GM19455 (cell line): ENCODE results near the gene ARMC7.
"Not testable (repeated sequence)": the region's sequence is repeated elsewhere in the genome, so short reads cannot be mapped to it uniquely, and the experiment has no call there.

Source experiments
- ATAC-seq: cut with Tn5 transposase; IDR thresholded peaks from one replicate; pipeline ENCODE4 v1.9.1; 2021; ENCODE audit not compliant: unreplicated experiment

ARMC7 gene

DNA sequence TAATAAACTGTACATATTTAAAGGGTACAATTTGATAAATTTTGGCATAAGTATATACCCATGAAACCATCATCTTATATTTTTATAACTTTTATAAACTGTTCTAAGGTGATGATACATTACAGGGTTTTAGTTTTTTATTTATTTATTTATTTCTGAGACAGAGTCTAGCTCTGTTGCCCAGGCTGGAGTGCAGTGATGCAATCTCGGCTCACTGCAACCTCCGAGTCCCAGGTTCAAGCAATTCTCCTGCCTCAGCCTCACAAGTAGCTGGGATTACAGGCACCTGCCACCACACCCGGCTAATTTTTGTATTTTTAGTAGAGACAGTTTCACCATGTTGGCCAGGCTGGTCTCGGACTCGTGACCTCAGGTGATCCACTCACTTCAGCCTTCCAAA, 18.2 kb downstream of the ARMC7 start:
- ATAC-seq, result not testable (repeated sequence)

DNA sequence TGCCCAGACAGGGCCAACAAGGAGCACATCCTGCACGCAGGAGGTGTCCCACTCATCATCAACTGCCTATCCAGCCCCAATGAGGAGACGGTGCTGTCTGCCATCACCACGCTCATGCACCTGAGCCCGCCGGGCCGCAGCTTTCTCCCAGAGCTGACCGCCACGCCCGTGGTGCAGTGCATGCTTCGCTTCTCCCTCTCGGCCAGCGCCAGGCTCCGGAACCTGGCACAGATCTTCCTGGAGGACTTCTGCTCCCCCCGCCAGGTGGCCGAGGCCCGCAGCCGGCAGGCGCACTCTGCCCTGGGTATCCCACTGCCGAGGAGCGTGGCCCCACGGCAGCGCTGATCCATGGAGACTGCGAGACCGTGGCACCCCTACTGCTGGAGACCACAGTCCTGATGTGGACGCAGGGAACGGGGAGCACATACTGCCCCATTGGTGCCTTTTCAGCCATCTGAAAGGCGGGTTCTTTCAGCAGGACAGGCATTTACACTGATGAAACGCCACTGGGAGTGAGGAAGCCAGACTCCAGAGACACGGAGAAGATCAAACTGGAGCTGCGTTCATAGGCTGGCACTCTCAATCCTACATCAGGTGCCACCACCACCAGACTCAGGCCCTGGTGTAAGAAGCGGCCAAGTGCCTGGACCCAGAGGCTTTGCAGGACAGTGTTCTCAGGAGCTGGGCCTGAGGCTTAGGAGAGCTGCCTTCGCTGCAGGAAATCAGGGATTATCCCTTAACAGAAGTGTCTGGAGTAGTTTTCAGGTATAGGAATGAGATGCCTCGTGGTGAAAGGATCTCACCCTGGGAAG, 19.1 kb downstream of the ARMC7 start:
- ATAC-seq, result no peak

DNA sequence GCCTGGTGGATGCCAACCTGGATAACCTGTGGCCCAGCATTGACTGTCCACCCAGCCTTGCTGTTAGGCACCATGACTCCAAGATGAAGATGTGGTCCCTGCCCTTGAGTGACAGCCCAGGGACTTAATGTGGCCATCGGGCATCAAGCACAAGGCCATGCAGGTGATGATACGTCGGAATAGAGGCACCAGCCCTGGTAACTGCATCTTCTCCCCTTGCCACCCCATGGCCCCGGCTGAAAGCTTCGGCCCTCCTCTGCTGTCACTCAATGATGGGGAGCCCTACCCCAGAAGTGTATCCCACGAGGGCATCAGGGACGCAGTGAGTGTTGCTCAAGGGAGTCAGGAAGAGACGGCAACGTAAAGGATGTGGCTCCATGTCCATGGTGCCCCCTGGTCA, 19.8 kb downstream of the ARMC7 start:
- ATAC-seq, result no peak

DNA sequence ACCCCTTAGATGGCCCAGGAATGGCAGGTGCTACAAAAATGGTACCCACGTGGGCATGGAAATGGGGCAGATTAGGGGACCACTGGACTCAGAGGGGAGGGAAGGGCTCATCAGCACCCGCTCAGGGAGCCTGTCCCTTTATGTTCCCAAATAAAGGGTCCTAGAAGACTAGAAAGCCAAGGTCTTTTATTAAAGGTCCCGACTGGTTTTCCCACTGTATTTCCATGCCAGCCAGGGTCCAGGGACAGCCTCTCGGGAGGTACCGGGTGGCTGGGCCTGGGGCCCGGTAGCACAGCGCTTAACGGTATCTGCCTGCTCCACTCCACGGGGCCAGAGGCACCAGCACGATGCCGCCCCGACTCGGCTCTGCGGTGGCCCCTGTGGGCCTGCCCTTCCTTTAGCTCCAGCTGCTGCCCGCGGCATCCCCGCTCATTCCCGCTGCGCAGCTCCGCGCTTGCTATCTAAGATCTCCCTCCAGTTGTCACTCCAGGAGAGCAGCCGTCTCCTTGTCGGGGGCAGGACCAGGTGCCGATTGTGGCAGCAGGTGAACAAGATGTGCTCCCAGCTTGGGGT, 20.4 kb downstream of the ARMC7 start:
- no peak for ATAC-seq

DNA sequence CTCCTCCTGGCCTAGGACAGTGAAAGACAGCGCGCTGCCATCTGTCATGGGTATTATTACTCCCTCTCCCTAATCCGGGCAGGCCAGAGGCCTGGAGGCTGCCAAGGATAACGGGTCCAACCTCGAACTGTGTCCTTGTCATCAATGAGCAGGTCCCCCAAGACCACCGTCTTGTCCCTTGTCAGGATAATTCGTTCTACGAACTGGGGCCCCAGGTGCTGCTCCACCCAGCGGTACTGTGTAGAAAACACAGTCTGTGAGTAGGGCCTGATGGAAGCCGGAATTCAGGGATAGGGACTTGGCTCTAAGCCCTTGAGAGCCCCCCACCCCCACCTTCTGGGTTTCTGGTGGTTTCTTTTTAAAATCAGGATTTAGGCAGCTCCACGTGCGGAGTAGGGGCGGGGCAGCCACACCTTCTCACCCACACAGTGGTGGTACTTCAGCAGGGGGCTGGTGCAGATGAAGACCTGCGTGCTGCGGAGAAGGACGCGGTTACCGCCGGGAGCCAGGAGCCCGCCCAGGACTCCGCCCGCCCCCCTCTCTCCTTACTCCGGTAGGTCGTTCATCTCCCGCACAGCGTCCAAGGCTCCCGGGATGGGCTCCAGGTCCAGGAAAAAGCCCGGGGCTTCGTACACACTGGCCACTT, 21.0 kb downstream of the ARMC7 start:
- ATAC-seq, result peak; percentile 11

DNA sequence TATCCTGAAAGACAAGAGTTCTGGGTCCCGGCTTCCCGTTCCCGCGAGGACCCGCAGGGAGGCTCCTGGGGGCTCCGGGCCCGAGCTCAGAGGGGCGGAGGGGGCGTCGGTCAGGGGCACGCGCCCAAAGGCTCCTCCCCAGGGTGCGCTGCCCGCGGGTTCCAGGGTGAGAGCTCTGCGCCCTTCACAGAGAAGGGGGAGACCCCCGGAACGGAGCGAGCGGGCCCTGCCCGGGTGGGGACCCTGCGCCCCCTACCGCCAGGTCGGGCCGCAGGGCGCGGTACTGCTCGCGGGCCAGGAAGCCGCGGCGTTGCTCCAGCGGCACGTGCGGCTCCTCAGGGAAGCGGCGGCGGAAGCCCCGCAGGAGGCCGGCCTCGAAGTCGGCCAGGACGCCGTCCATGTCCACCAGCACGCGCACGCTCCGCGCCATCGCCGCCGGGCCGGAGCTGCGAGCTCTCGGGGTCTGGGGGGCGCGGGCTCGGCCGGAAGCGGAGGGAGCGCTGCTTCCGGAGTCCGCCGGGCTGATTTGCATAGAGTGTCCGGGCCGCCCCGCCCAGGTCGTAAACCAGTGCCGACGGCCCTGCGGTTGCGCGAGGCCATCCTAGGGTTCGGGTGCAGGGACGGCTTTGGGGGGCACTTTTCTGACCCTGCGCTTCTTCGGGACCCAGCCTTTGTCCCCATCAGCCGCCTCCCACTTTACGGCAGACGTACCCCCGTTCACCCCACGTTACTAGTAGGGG, 21.7 kb downstream of the ARMC7 start, which contains the start of gene NT5C:
Gene NT5C, minus strand, starts transcription at position 465 of the 740 bp plus-strand sequence. Its CDS starts 35 bp downstream, at position 430.
- ATAC-seq, result peak; percentile 79

DNA sequence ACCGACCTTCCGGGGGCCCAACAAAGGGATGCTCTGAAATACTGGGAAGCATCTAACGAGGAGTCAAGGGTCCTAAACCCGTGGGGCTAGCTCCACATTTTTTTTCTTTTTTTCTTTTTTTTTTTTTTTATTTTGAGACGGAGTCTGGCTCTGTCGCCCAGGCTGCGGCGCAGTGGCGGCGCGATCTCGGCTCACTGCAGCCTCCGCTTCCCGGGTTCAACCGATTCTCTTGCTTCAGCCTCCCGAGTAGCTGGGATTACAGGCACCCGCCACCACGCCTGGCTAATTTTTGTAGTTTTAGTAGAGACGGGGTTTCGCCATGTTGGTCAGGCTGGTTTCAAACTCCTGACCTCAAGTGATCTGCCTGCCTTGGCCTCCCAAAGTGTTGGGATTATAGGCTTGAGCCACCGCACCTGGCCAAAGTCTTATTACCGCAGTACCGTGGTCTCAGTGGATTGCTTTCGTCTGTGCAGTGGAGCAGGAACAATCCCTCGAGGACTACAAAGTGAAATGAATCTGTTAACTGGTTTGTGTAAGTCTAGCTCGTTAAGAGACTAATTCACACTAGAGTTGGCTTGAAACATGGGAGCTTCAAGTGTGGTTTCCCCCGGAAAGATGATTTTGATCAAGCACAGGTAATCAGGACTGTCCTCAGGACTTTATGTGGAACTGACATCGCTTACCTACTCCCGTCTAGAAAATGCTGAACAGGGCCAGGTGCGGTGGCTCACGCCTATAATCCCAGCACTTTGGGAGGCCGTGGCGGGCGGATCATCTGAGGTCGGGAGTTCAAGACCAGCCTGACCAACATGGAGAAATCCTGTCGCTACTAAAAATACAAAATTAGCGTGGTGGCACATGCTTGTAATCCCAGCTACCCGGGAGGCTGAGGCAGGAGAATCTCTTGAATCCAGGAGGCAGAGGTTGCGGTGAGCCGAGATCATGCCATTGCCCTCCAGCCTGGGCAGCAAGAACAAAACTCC, 22.5 kb downstream of the ARMC7 start:
- not testable (repeated sequence) for ATAC-seq

DNA sequence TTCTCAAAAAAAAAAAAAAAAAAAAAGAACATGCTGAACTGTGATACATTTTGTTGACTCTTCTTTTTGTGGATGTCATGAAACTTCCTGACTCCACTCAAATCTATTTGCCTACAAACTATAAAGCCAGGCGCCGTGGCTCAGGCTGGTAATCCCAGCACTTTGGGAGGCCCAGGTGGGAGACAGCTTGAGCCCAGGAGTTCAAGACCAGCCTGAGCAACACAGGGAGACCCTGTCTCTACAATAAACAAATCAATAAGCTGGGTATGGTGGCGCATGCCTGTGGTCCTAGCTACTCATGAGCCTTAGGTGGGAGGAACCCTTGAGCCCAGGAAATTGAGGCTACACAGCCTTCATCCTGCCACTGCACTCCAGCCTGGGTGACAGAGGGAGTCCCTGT, 23.2 kb downstream of the ARMC7 start:
- ATAC-seq, result no peak

DNA sequence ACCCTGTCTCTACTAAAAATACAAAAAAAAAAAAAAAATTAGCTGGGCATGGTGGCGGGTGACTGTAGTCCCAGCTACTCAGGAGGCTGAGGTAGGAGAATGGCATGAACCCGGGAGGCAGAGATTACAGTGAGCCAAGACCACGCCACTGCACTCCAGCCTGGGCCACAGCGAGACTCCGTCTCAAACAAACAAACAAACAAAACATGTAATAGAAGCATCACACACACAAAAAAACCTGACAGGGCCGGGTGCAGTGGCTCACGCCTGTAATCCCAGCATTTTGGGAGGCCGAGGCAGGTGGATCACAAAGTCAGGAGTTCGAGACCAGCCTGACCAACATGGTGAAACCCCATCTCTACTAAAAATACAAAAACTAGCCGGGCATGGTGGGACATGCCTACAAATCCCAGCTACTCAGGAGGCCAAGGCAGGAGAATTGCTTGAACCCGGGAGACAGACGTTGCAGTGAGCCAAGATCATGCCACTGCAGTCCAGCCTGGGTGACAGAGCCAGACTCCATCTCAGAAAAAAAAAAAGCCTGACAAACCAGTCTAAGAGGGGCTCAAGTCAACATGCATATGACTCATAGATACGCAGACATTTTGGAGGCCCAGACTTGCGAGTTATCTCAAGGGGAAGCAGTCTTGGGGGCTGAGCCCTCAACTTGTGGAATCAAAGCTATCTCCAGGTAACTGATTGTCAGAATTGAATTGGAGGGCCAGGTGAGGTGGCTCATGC, 24.0 kb downstream of the ARMC7 start:
- not testable (repeated sequence) for ATAC-seq

DNA sequence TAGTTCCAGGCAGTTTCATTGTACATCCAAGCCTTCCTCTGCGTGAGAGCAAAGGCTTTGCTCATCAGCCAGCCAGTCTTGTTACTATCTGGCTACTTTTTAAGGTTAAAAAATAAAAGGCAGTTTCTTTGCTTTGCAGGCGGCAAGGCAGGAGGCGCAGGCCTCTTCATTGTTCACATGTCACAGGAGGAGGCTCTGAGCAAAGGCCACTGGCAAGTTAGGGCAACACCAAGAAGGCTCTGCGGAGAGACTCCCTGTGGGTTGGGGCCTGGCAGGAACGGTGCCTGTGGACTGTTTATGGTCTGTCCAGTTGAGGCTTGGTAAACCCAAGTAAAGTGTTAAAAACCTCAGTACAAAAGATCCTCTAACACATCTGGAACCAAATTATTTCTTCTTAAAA, 25.7 kb downstream of the ARMC7 start:
- no peak for ATAC-seq

DNA sequence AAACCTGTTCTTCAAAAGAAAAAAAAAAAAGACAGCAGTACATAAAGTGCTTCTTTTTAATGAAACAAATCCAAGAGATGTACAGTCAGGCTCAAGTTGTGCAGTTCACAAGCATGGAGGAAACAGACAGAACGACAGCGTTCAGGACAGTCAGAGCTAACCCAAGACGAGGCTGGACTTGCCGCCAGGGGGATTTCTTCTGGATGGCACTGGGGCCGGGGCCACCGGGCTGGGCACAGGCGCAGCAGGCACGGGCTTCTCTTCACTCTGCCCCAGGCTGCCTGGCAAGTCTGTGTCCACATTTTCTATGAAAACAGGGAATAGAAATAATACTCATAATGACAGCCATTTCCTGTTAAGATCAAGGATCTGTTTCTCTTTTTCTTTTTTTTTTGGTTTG, 26.2 kb downstream of the ARMC7 start:
- no peak for ATAC-seq

DNA sequence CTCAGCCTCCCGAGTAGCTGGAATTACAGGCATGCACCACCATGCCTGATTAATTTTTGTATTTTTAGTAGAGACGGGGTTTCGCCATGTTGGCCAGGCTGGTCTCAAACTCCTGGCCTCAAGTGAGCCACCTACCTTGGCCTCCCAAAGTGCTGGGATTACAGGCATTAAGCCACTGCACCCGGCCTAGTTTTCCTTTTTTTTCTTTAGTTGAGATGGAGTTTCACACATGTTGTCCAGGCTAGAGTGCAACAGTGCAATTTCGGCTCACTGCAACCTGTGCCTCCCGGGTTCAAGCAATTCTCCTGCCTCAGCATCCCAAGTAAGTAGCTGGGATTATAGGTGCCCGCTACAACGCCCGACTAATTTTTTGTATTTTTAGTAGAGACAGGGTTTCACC, 28.0 kb downstream of the ARMC7 start:
- ATAC-seq, result not testable (repeated sequence)

DNA sequence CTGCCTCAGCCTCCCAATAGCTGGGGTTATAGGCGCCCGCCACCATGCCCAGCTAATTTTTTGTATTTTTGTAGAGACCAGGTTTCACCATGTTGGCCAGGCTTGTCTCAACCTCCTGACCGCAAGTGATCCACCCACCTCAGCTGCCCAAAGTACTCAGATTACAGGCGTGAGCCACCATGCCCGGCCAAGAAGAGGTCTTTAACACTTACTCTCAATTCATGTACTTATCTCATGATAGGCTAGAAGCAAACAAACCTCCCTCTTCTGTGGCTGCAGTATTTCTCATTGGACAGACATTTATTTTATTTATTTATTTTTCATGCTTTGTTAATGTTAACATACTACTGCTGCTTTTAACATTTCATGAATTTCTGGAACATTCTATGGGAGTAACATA, 28.8 kb downstream of the ARMC7 start:
- no peak for ATAC-seq

DNA sequence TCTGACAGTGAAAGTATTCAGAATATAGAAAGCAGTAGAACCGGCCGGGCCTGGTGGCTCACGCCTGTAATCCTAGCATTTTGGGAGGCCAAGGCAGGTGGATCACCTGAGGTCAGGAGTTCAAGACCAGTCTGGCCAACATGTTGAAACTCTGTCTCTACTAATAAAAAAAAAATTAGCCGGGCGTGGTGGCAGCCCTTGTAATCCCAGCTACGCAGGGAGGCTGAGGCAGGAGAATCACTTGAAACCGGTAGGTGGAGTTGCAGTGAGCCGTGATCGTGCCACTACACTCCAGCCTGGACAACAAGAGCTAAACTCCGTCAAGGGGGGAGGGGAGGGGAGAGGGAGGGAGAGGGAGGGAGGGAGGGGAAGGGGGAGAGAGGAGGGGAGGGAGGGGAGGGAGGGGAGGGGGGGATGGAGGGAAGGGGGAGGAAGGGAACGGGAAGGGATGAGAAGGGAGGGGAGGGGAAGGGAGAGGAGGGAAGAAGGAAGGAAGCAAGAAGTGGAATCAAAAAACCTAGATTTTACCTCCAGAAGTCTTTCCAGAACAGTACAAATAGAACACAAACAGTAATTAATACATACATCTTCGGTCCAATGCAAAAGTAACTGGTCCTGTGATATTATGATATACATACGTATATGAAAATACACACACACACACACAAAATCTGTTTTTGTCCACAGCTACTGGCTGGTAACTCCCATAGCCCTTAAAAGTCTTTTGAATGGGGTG, 32.6 kb downstream of the ARMC7 start:
- no peak for ATAC-seq

DNA sequence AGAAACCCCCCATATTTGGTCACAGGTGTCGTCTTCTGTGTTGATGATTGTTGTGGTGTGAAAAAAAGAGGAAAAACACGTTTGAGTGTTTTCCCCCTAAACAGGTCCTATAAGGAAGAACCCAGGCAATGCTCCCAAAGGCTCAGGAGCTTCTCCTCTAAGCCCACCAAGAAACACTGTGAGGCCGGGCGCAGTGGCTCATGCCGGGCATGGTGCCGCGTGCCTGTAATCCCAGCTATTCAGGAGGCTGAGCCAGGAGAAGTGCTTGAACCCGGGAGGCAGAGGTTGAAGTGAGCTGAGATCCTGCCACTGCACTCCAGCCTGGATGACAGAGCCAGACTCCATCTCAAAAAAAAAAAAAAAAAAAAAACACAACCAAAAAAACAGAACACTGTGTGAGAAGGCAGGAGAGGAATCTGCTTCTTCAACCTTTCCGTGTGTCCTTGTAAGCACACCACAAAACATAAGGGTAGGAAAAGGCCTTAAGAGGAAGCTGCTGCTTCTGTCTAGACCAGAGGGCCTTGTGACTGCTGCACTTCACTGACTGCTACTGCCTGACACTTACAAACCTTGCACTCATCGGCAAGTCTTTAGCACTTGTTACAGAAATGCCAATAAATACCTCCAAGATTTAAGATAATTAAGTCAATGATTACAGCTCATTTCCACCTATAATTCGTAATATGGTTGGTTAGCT, 35.2 kb downstream of the ARMC7 start:
- no peak for ATAC-seq

DNA sequence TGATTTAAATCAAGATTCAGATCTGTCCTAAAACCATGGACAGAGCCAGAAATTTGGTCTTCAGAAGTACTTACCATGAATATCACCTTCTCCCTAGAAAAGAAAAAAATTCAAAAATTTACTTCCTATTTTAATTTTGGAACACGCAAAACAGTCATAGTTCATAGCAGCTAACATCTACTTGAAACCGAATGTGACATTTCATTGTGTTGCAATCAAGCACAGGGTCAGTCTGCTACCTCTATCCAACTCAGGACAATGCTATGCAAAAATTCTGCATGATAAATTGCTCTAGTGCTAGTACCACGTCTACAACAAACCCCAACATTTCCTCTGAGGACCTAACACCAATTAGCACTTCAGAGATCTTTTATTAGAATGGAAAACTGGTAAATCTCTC, 36.8 kb downstream of the ARMC7 start:
- no peak for ATAC-seq

DNA sequence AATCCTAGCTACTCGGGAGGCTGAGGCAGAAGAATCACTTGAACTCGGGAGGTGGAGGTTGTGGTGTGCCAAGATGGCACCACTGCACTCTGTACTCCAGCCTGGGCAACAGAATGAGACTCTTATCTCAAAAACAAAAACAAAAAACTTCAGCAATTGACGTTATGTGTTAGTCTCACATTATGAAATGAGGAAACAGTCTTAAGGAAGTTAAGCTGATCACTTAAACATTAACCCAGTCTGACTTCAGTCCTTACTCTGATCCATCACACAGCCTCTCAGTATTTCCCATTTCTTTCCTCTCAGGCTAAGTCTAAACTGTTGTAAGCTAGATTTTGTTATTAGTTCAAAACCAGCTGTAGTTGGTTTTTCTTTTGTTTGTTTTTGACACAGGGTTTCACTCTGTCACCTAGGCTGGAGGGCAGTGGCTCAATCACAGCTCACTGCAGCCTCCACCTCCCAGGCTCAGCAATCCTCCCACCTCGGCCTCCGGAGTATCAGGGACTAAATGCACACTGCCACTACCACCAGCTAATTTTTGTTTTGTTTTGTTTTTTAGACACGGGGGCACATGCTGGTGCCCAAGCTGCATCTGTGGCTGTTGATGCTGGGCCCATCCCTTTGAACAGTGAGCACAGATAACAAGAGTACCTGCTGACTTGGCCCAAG, 38.2 kb downstream of the ARMC7 start:
- no peak for ATAC-seq

DNA sequence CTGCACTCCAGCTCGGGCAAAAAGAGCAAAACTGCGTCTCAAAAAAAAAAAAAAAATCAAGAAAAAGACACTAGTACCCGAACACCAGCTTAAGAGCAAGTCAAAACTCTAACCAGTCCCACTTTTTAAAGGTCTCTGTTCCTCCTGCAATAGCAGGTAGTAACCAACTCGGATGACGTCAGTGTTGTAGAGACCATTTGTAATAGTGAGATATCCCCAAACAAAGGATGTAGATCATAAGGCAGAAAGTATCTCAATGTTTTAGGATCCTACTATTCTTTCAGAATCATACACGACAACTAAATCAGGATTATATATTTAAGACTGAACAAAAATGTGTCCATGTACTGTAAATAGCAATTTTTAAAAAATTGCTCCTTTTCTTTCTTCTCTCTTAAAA, 42.2 kb downstream of the ARMC7 start:
- ATAC-seq, result no peak
